GM11168 (cell line): ENCODE data around the gene C2orf81.
"Not testable (repeated sequence)": the region's sequence is repeated elsewhere in the genome, so short reads cannot be mapped to it uniquely, and the experiment has no call there.

Source experiments
- in situ Hi-C: fragments of 300-500 bp; cut with MboI; formaldehyde crosslinking; loops from one replicate; pipeline ENCODE4 v1.12.0; 2022; ENCODE audit warnings: low sequenced_read_pairs; ENCODE audit not compliant: unreplicated experiment

The C2orf81 gene

GRCh38 chr2:74421221-74421870 is at the start of gene C2orf81, which contains the start of gene WDR54:
TSS of gene C2orf81 (minus strand) at chr2:74421619. CDS start at chr2:74421560, 59 bp downstream.
TSS of gene WDR54 (plus strand) at chr2:74421730. CDS start at chr2:74422154, 424 bp downstream.
- in situ Hi-C loops, result no loop called here

DNA sequence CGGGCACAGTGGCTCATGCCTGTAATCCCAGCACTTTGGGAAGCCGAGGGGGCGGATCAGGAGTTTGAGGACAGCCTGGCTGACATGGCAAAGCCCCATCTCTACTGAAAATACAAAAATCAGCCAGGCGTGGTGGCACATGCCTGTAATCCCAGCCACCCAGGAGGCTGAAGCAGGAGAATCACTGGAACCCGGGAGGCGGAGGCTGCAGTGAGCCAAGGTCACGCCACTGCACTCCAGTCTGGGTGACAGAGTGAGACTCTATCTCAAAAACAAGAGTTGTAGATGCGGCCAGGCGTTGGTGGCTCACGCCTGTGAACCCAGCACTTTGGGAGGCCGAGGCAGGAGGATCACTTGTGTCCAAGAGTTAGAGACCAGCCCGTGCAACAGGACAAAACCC is 49.3 kb upstream of the C2orf81 start:
- in situ Hi-C loops, result not testable (repeated sequence)

GRCh38 chr2:74464406-74464805 is 43.0 kb upstream of the C2orf81 start:
- in situ Hi-C loops, result no loop called here

DNA sequence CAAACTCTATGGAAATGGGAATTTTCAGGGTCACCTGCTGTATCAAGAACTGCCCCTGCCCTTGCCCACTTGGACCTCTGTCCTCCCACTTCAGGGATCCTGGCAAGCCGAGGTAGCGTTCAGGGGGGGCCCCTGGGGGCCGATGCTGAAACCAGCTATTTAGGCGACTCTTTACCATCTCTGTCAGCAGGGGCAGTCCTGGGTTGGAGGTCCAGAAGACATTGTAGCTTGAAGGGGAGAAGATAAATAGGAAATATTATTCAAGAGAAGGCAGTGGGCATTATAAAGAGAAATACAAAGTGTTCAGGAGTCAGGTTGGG is 41.3 kb upstream of the C2orf81 start:
- in situ Hi-C loops, result no loop called here

GRCh38 chr2:74462054-74462785 is 40.8 kb upstream of the C2orf81 start:
- in situ Hi-C loops, result no loop called here

- in situ Hi-C loops, result no loop called here
Observed at GRCh38 chr2:74461187-74462053, 40.0 kb upstream of the C2orf81 start.

GRCh38 chr2:74460187-74460586 is 38.8 kb upstream of the C2orf81 start:
- in situ Hi-C loops, result not testable (repeated sequence)

DNA sequence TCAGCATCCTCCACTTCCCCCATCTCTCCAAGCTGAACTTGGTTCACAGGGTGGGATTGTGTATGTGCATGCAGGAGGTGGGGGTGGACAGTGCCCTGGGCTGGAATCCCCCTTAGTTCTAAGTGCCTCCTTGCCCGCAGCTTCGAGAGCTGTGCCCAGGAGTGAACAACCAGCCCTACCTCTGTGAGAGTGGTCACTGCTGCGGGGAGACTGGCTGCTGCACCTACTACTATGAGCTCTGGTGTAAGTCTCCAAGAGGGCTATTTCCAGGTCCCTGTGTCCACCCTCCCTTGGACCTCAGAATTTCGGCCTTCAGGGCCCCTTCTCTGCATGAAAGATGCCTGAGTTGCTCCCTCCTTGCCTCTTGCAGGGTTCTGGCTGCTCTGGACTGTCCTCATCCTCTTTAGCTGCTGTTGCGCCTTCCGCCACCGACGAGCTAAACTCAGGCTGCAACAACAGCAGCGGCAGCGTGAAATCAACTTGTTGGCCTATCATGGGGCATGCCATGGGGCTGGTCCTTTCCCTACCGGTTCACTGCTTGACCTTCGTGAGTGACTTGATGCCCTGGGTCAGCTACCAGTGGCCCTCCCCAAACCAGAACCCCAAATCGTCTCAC is 38.2 kb upstream of the C2orf81 start:
- in situ Hi-C loops, result not testable (repeated sequence)

- in situ Hi-C loops, result no loop called here
Observed at GRCh38 chr2:74458938-74459363, 37.5 kb upstream of the C2orf81 start.

DNA sequence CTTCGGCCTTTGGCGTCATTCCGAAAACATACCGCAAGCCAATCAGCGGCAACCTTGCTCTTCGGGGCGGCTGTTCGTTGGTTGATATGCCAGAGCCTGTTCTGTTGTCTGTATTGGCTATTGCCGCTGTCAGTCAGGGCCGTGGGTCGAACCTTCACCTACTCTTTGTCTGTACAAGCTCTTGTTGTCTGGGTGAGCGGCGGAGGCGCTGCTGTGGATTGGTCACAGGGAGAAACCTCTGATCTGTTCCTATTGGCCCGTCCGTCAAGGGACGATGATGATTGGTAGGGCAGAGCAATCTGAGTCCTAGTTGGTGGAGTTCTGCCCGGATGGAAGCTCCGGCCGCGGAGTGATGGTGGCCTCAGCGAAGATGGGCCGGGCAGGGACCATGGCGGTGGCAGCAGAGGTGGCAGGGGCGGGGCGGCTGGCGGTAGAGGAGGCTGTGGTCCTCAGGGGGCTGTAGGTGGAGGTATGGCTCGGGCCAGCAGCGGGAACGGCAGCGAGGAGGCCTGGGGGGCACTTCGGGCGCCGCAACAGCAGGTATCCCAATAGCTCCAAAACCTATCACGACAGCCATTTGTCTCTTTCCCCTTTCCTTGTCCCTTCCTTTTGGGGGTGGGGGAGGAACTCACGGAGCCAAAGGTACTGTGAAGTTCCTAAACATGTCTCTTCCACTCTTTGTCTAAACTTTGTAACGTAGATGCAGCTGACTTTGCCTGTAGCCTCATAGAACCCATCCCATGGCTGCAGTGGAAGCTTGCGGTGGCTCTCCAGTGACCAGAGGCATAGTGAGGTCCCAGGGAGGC is 36.9 kb upstream of the C2orf81 start, which contains the start of gene WBP1:
WBP1 (plus strand) TSS at position 307 of the 806 bp plus-strand sequence; CDS start at position 472, 165 bp downstream.
- in situ Hi-C loops, result no loop called here

DNA sequence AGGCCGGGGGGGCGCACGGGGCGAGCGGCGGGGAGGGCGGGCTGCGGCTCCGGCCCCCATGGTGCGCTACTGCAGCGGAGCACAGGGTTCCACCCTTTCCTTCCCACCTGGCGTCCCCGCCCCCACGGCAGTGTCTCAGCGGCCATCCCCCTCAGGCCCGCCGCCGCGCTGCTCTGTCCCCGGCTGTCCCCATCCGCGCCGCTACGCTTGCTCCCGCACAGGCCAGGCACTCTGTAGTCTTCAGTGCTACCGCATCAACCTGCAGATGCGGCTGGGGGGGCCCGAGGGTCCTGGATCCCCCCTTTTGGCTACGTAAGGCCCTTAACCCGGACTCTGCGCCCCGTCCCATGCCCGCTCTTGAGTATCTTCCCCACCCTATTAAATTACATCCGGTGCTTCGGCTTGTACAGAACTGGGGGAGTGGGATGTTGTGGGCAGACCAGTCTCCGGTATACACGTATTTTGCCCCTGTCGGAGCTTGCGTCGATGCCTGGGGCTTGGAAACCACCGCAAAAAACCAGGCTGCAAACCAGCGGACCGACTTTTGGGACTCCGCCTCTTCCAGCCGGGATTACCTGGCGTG is 36.2 kb upstream of the C2orf81 start:
- in situ Hi-C loops, result no loop called here

DNA sequence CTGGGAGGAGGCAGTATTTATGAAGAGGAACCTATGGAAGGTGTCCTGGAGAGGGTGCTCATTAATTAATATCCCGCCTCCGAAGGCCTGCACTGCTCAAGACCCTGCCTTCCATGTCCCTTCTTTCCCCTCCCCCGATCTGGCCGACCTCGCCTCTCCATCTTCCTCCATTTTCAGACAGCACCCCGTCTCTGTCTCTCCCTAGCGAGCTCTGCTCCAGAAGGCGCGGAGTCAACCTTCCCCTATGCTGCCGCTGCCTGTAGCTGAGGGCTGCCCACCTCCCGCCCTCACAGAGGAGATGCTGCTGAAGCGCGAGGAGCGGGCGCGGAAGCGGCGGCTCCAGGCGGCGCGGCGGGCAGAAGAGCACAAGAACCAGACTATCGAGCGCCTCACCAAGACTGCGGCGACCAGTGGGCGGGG is 35.7 kb upstream of the C2orf81 start:
- in situ Hi-C loops, result no loop called here

DNA sequence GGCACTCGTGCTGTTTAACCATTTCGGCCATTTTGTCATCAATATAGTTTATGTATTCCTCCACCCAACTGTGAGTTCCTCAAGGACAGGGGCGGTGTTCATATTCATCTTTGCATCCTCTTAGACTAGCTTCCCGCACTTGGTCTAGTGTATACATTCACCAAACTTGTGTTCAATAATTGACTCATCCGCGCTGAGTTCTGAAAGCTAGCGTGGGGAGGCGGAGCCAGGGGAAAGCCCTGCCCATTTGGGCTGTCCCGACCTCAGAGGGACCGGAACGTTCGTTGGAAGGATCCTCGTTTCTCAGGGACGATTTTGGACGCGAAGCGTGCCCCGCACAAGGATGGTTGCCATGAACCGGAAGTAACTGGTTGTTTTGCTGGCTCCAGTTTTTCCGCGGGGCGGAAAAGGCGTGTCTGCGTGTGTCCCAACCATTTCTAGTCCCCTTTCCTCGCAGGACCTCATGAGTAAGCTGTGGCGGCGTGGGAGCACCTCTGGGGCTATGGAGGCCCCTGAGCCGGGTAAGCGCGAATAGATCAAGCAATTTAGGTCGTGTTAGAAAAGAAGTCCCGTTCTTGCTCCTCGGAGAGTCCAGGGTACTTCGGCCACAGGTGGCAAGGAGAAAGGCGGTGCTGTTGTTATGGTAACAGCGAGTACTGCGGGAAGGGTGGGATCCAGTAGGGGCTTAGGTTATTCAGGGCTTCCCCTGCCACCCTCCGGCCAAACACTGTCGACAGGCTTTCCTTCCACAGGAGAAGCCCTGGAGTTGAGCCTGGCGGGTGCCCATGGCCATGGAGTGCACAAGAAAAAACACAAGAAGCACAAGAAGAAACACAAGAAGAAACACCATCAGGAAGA is 33.5 kb upstream of the C2orf81 start, which contains the start of gene INO80B:
INO80B (plus strand) TSS at position 434 of the 858 bp plus-strand sequence; CDS start at position 464, 30 bp downstream.
- in situ Hi-C loops, result no loop called here

GRCh38 chr2:74450570-74451190 is 29.3 kb upstream of the C2orf81 start:
- in situ Hi-C loops, result no loop called here

- in situ Hi-C loops, result no loop called here
Observed at GRCh38 chr2:74448771-74449170, 27.4 kb upstream of the C2orf81 start.

- in situ Hi-C loops, result no loop called here
Observed at GRCh38 chr2:74447230-74447999, 26.0 kb upstream of the C2orf81 start.
